SU-DHL-6 (cell line): ENCODE data around the gene ATN1.

Source experiments
- H2AFZ ChIP-seq: fragments of 200-600 bp; sonication (generic); 2 replicates; pipeline ENCODE4 v1.6.1; 2014; ENCODE audit warnings: low read depth, mild to moderate bottlenecking, moderate library complexity, mixed read lengths, antibody characterized with exemption, low read length; ENCODE audit not compliant: severe bottlenecking
- H3F3A ChIP-seq: fragments of 200-600 bp; shearing (Covaris generic); 2 replicates; pipeline ENCODE4 v1.6.0; 2016; ENCODE audit warnings: antibody characterized with exemption, mild to moderate bottlenecking; ENCODE audit not compliant: insufficient read depth
- H3K27ac ChIP-seq: fragments of 200-600 bp; sonication (generic); 2 replicates; pipeline ENCODE4 v1.5.1; 2016; ENCODE audit warnings: low read depth, mild to moderate bottlenecking, low read length, moderate library complexity, mixed read lengths
- H3K27me3 ChIP-seq: fragments of 200-600 bp; sonication (generic), shearing (Covaris generic); 2 replicates; pipeline ENCODE4 v1.6.0; 2014; ENCODE audit warnings: mild to moderate bottlenecking, low read length
- H3K36me3 ChIP-seq: fragments of 200-600 bp; sonication (generic); 2 replicates; pipeline ENCODE4 v1.6.1; 2014; ENCODE audit warnings: mild to moderate bottlenecking, low read length, mixed read lengths
- H3K4me2 ChIP-seq: fragments of 300-600, 200-600 bp; shearing (Covaris generic), sonication (generic); 2 replicates; pipeline ENCODE4 v1.6.0; 2014; ENCODE audit warnings: low read length, low read depth, mild to moderate bottlenecking; ENCODE audit not compliant: poor library complexity, severe bottlenecking
- H3K4me3 ChIP-seq: fragments of 200-600 bp; sonication (generic); 2 replicates; pipeline ENCODE4 v1.5.1; 2014; ENCODE audit warnings: antibody characterized with exemption, low read length, mild to moderate bottlenecking, mixed read lengths; ENCODE audit not compliant: insufficient read depth, poor library complexity, severe bottlenecking
- H3K79me2 ChIP-seq: fragments of 200-600 bp; sonication (generic); 2 replicates; pipeline ENCODE4 v1.6.1; 2014; ENCODE audit warnings: mild to moderate bottlenecking, low read length, moderate library complexity; ENCODE audit not compliant: insufficient read depth
- H3K9ac ChIP-seq: fragments of 200-600 bp; sonication (generic); 2 replicates; pipeline ENCODE4 v1.7.0; 2014; ENCODE audit warnings: mild to moderate bottlenecking, low read length
- H3K9me2 ChIP-seq: fragments of 200-600 bp; sonication (generic); replicated peaks from 2 replicates; pipeline ENCODE4 v1.6.1; 2014; ENCODE audit warnings: low read length; ENCODE audit not compliant: insufficient read depth
- H3K9me3 ChIP-seq: fragments of 200-600 bp; sonication (generic); 2 replicates; pipeline ENCODE4 v1.6.1; 2014; ENCODE audit warnings: low read length, mixed read lengths; ENCODE audit not compliant: insufficient read depth
- H4K20me1 ChIP-seq: fragments of 200-600 bp; sonication (generic); 2 replicates; pipeline ENCODE4 v1.6.1; 2014; ENCODE audit warnings: low read depth, mild to moderate bottlenecking, antibody characterized with exemption, low read length, moderate library complexity, mixed read lengths
- CTCF ChIP-seq: fragments of 200-600 bp; sonication (generic); IDR thresholded peaks from one replicate; pipeline ENCODE4 v1.5.1; 2017; ENCODE audit warnings: antibody characterized with exemption, mild to moderate bottlenecking, low read length, moderate library complexity; ENCODE audit not compliant: insufficient read depth, poor library complexity, severe bottlenecking
- EZH2phosphoT487 ChIP-seq: fragments of 200-600 bp; sonication (generic), shearing (Covaris generic); conservative IDR thresholded peaks from 2 replicates; pipeline ENCODE4 v1.6.1; 2018; ENCODE audit warnings: mild to moderate bottlenecking, antibody characterized with exemption, low read length, moderate library complexity, mixed read lengths

ATN1 gene

GRCh38 chr12:6980740-6981139, 53.0 kb downstream of the ATN1 start:
- Histone ChIP-seq H4K20me1 (no peaks in the 10 kb centered on the region), H2AFZ (no peak overlapping the region), H3K79me2 (no peaks in the 10 kb centered on the region), H3K4me3 (no peak overlapping the region), H3K27me3 (no peaks in the 10 kb centered on the region), H3K4me2 (no peak overlapping the region), H3K9me2 (no peaks in the 10 kb centered on the region), H3F3A (no peaks in the 10 kb centered on the region), H3K9me3 (no peaks in the 10 kb centered on the region), H3K27ac (no peak overlapping the region), H3K36me3 (peaks cover 9% of the 10 kb centered on the region), H3K9ac (no peak overlapping the region)
- TF ChIP-seq CTCF (no peak), EZH2phosphoT487 (no peak)

- Histone ChIP-seq H3K9me2 (no peaks in the 10 kb centered on the region), H3K27me3 (no peaks in the 10 kb centered on the region), H3K36me3 (peaks cover 9% of the 10 kb centered on the region; the same call in 1 of the 2 replicates), H3K9me3 (no peaks in the 10 kb centered on the region), H4K20me1 (no peaks in the 10 kb centered on the region), H3F3A (no peaks in the 10 kb centered on the region), H3K79me2 (no peaks in the 10 kb centered on the region), H3K4me2 (no peak overlapping the region), H2AFZ (no peak overlapping the region), H3K9ac (no peak overlapping the region), H3K27ac (no peak overlapping the region), H3K4me3 (no peak overlapping the region)
- TF ChIP-seq EZH2phosphoT487 (no peak), CTCF (no peak)
Observed at GRCh38 chr12:6981152-6982052, 53.6 kb downstream of the ATN1 start.

GRCh38 chr12:6982532-6982931, 54.8 kb downstream of the ATN1 start:
- H3K9me2 ChIP-seq, result no peaks in the 10 kb centered on the region
- H3K36me3 ChIP-seq, result peaks cover 5% of the 10 kb centered on the region; the same call in 1 of the 2 replicates
- TF ChIP-seq EZH2phosphoT487, result no peak
- no peak for TF ChIP-seq CTCF
- no peak overlapping the region for H3K4me3 ChIP-seq
- H3K27me3 ChIP-seq, result no peaks in the 10 kb centered on the region
- no peak overlapping the region for H3K9ac ChIP-seq
- no peaks in the 10 kb centered on the region for H3F3A ChIP-seq
- no peak overlapping the region for H3K4me2 ChIP-seq
- H4K20me1 ChIP-seq, result no peaks in the 10 kb centered on the region
- H2AFZ ChIP-seq, result no peak overlapping the region
- H3K79me2 ChIP-seq, result no peaks in the 10 kb centered on the region
- no peak overlapping the region for H3K27ac ChIP-seq
- no peaks in the 10 kb centered on the region for H3K9me3 ChIP-seq
